WTC11 (cell line): Measurements from ENCODE around the gene ATG16L1.

Experiments
- ATF3 ChIP-seq: sonication (generic); formaldehyde crosslinking; conservative IDR thresholded peaks from 2 replicates; pipeline ENCODE4 v1.8.1; 2022; ENCODE audit warnings: mild to moderate bottlenecking, missing genetic modification reagents
- CTCF ChIP-seq: fragments of 200-600 bp; IDR thresholded peaks from 2 replicates; pipeline ENCODE4 v1.8.0; 2022; ENCODE audit warnings: antibody characterized with exemption
- GABPB1 ChIP-seq: sonication (generic); formaldehyde crosslinking; IDR thresholded peaks from 2 replicates; pipeline ENCODE4 v1.8.1; 2023; ENCODE audit warnings: mild to moderate bottlenecking, missing genetic modification reagents

GRCh38 chr2:233209533-233210171 lies 41.8 kb upstream of the ATG16L1 start:
- no peak for TF ChIP-seq CTCF
- TF ChIP-seq GABPB1, result no peak
- TF ChIP-seq ATF3, result no peak
